Stimulated activated CD4-positive, alpha-beta T cell treated with anti-CD3 and anti-CD28 coated beads, Interleukin-12 subunit alpha, Interleukin-12 subunit beta, amount 100 ng/mL, for 48 hours (primary cell): ENCODE data around the gene ZNRF1.

Experiments used
- DNase-seq, 3 donors: peaks; one replicate each; pipeline ENCODE4 v3.0.0-alpha.2; 2020; ENCODE audit warnings: low read depth in 2 of 3, low spot score in 1 of 3

The ZNRF1 gene

DNA sequence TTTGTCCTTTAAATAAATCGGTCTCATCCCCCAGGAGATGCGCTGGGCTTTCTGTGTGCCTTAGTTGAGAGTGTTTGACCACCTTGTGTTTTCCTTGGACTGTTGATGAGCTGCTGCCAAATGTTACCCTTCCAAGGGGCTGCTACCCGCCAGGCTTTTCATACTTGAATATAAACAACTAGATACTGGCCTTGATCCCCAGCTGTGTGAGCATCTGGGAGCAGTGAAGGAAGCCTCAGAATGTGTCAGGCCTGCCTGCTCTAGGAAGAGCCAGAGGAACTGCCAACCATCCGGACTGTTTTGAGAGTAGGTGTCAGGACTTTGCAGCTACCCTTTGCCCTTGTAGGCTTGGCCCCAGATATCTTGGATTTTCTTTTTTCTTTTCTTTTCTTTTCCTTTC, 60.0 kb downstream of the ZNRF1 start:
- no peak for DNase-seq

- no peak for DNase-seq
Measured at GRCh38 chr16:75059411-75059810, 60.6 kb downstream of the ZNRF1 start.

DNA sequence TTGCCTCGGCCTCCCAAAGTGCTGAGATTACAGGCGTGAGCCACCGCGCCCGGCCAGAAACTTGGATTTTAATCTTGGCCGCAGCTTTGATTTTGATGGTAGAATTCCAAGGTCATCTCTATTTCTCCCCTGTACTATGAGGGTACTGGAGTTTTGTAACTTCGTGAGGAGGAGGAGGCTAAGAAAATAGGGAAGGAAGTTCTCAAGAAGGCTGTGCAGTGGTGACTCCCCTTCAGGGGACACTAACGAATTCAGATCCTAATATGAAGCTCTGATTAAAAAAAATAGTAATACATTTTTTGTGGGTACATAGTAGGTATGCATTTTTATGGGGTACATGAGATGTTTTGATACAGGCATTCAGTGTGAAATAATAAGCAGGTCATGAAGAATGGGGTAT, 61.9 kb downstream of the ZNRF1 start:
- DNase-seq: no peak

GRCh38 chr16:75061669-75062068, 62.8 kb downstream of the ZNRF1 start:
- no peak for DNase-seq

GRCh38 chr16:75062135-75062975, 63.5 kb downstream of the ZNRF1 start:
- DNase-seq: no peak

DNA sequence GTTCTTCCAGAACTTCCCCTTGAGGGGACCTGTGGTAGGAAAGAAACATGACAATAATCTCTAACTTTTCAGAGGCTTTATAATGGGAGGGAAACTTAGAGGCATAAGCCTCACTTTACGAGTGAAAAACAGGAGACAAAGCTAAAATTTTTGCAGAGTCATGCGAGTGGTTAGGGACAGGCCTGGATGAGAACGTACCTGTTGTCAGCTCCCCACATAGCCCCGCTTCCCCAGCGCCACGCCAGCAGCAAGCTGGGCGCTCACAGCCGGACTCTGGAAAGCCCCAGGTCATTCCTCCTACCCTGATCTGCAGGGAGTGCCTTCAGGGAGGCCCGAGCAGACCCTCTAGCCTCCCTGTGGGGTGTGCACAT, 64.1 kb downstream of the ZNRF1 start:
- DNase-seq: no peak

- DNase-seq: no peak
Measured at GRCh38 chr16:75063549-75064088, 64.8 kb downstream of the ZNRF1 start.

- DNase-seq: no peak
Measured at GRCh38 chr16:75064403-75065148, 65.8 kb downstream of the ZNRF1 start.

DNA sequence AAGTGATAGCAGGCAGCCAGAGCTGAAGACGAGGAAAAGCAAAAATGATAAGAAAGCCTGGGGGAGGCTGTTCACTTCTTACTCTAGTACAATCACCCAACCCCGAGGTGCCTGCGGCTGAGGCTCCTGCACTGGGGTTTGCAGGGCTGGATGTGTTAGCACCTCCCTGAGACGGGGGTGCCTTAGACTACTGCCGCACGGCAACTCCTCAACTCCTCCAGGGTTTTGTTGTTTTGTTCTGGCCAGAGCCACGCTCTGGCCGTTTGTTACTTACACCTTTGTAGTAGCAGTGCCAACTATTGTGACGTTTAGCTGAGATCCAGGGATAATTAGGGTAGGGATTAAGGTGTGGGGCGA, 66.3 kb downstream of the ZNRF1 start:
- DNase-seq: no peak

GRCh38 chr16:75065521-75066149, 66.8 kb downstream of the ZNRF1 start:
- DNase-seq: no peak

GRCh38 chr16:75066861-75067447, 68.1 kb downstream of the ZNRF1 start:
- DNase-seq: no peak

- DNase-seq: no peak
Measured at GRCh38 chr16:75068085-75069031, 69.5 kb downstream of the ZNRF1 start.

GRCh38 chr16:75070012-75070841, 71.4 kb downstream of the ZNRF1 start:
- DNase-seq: no peak

GRCh38 chr16:75071621-75072020, 72.8 kb downstream of the ZNRF1 start:
- no peak for DNase-seq

GRCh38 chr16:75072239-75072947, 73.6 kb downstream of the ZNRF1 start:
- DNase-seq: no peak

- DNase-seq: no peak
Measured at GRCh38 chr16:75073545-75074303, 74.9 kb downstream of the ZNRF1 start.

- DNase-seq: no peak
Measured at GRCh38 chr16:75074304-75074793, 75.5 kb downstream of the ZNRF1 start.
